OCI-LY7 (cell line): ENCODE results near the gene MAX. TPM values are rescaled to one million over a fixed set of nuclear protein-coding genes. Genes with fewer than 3 reads are reported as not detected.
"Not testable (repeated sequence)": the region's sequence is repeated elsewhere in the genome, so short reads cannot be mapped to it uniquely, and the experiment has no call there.

Experiments
- BruUV-seq: library from RNA; stranded (reverse); fragments of 400-500 nt; replicated peaks from 2 replicates; lab custom pipeline; 2021; lab: Mats Ljungman, UMichigan
- CTCF ChIA-PET: fragments of 300-600 bp; sonication (Branson Sonifier 250); formaldehyde crosslinking; loops from one replicate; lab custom pipeline; 2022; ENCODE audit warnings: antibody characterized with exemption; ENCODE audit not compliant: unreplicated experiment; lab: Charles Lee
- POLR2A ChIA-PET: fragments of 300-600 bp; sonication (Branson Sonifier 250); formaldehyde crosslinking; loops from one replicate; lab custom pipeline; 2022; ENCODE audit warnings: antibody characterized with exemption; lab: Charles Lee
- DNase-seq: peaks from one replicate; pipeline ENCODE4 v3.0.0-alpha.2; 2015; ENCODE audit warnings: low spot score
- H2AFZ ChIP-seq: fragments of 200-600 bp; sonication (generic), shearing (Covaris generic); 2 replicates; pipeline ENCODE4 v1.6.1; 2014; ENCODE audit warnings: mild to moderate bottlenecking, antibody characterized with exemption, low read length, moderate library complexity
- H3K27ac ChIP-seq: fragments of 200-600 bp; sonication (generic); 2 replicates; pipeline ENCODE4 v1.5.1; 2014; ENCODE audit warnings: mixed run types, low read depth, mild to moderate bottlenecking, moderate library complexity, low read length, inconsistent platforms; ENCODE audit not compliant: poor library complexity, severe bottlenecking
- H3K36me3 ChIP-seq: fragments of 200-600 bp; sonication (generic); 2 replicates; pipeline ENCODE4 v1.6.1; 2014; ENCODE audit warnings: mild to moderate bottlenecking, antibody characterized with exemption, low read length, moderate library complexity, mixed read lengths; ENCODE audit not compliant: insufficient read depth
- H3K4me1 ChIP-seq: fragments of 200-600 bp; sonication (generic); 2 replicates; pipeline ENCODE4 v1.5.1; 2014; ENCODE audit warnings: mild to moderate bottlenecking, low read length; ENCODE audit not compliant: insufficient read depth, poor library complexity, severe bottlenecking
- H3K4me2 ChIP-seq: fragments of 200-600 bp; sonication (generic); 2 replicates; pipeline ENCODE4 v1.6.1; 2014; ENCODE audit warnings: mild to moderate bottlenecking, low read length
- H3K4me3 ChIP-seq: fragments of 200-600 bp; sonication (generic); 2 replicates; pipeline ENCODE4 v1.5.1; 2014; ENCODE audit warnings: mild to moderate bottlenecking, low read depth, low read length; ENCODE audit not compliant: poor library complexity, severe bottlenecking
- H3K79me2 ChIP-seq: fragments of 200-600 bp; sonication (generic); 2 replicates; pipeline ENCODE4 v1.6.1; 2016; ENCODE audit warnings: low read depth, mild to moderate bottlenecking, low read length, moderate library complexity, mixed read lengths; ENCODE audit not compliant: insufficient read depth
- H3K9me2 ChIP-seq: fragments of 200-600 bp; sonication (generic); 2 replicates; pipeline ENCODE4 v1.6.1; 2016; ENCODE audit warnings: mild to moderate bottlenecking, low read length, mixed read lengths; ENCODE audit not compliant: insufficient read depth
- H3K9me3 ChIP-seq: fragments of 200-600 bp; sonication (generic); 2 replicates; pipeline ENCODE4 v1.6.1; 2014; ENCODE audit warnings: mild to moderate bottlenecking, mixed run types, low read length, mixed read lengths
- H4K20me1 ChIP-seq: fragments of 200-600 bp; sonication (generic); 2 replicates; pipeline ENCODE4 v1.6.1; 2014; ENCODE audit warnings: mild to moderate bottlenecking, antibody characterized with exemption, low read length, moderate library complexity, mixed read lengths; ENCODE audit not compliant: insufficient read depth
- EZH2phosphoT487 ChIP-seq: fragments of 200-600 bp; sonication (generic); IDR thresholded peaks from 2 replicates; pipeline ENCODE4 v1.6.1; 2018; ENCODE audit warnings: low read depth, borderline replicate concordance, mild to moderate bottlenecking, mixed run types, antibody characterized with exemption, low read length, moderate library complexity, mixed read lengths
- intact Hi-C: fragments of 100-400 bp; cut with micrococcal nuclease; formaldehyde crosslinking; loops from one replicate; pipeline ENCODE4 v1.10.0; 2022; ENCODE audit not compliant: unreplicated experiment
- total RNA-seq, 2 experiments: library from RNA; depleted of rRNA in 1 of 2; stranded (reverse); fragments of >200 nt in 1 of 2; shearing (Covaris generic) in 1 of 2; gene quantifications; 2 replicates each; pipeline ENCODE4 v1.2.3, GENCODE V29; 2014 to 2022
- TF ChIP-seq, protein P1 (sequence below): fragments of 200-600 bp; sonication (generic); conservative IDR thresholded peaks from 2 replicates; pipeline ENCODE4 v1.5.1; 2014; ENCODE audit warnings: mild to moderate bottlenecking, antibody characterized with exemption, low read length, moderate library complexity, mixed read lengths

The MAX gene
- total RNA-seq, 2 experiments from 2014 or later: 58.3 to 94.1 TPM

DNA sequence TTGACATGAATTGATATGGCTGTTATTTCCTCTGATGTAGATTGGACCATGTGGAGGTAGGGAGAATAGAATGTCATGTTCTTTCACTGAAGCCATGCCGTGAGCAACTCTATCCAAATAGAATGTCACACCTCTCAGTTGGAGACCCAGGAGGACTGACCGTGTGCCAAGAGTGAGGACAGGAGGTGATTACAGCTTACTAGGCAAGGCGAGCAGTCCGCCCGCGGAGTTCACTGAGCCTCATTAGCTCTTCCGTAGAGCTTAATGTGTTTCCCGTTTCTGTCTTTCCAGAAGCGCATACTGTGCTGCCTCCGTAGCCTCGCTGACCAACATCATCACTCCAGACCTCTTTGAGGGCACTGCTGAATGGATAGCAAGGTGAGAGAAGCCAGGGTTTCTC, 70.0 kb downstream of the MAX start:
- TF ChIP-seq, protein P1, sequence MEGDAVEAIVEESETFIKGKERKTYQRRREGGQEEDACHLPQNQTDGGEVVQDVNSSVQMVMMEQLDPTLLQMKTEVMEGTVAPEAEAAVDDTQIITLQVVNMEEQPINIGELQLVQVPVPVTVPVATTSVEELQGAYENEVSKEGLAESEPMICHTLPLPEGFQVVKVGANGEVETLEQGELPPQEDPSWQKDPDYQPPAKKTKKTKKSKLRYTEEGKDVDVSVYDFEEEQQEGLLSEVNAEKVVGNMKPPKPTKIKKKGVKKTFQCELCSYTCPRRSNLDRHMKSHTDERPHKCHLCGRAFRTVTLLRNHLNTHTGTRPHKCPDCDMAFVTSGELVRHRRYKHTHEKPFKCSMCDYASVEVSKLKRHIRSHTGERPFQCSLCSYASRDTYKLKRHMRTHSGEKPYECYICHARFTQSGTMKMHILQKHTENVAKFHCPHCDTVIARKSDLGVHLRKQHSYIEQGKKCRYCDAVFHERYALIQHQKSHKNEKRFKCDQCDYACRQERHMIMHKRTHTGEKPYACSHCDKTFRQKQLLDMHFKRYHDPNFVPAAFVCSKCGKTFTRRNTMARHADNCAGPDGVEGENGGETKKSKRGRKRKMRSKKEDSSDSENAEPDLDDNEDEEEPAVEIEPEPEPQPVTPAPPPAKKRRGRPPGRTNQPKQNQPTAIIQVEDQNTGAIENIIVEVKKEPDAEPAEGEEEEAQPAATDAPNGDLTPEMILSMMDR: no peak
- no peak for TF ChIP-seq EZH2phosphoT487
- H3K9me2 ChIP-seq: no peaks in the 10 kb centered on the region
- H3K4me3 ChIP-seq: no peak overlapping the region
- H3K4me2 ChIP-seq: no peak overlapping the region
- ChIA-PET POLR2A (no interaction called here), CTCF (no interaction called here)
- BruUV-seq: no TSS peak
- H3K27ac ChIP-seq: no peak overlapping the region
- no peaks in the 10 kb centered on the region for H4K20me1 ChIP-seq
- intact Hi-C loops: no loop called here
- H2AFZ ChIP-seq: no peak overlapping the region
- H3K4me1 ChIP-seq: no peaks in the 10 kb centered on the region
- no peaks in the 10 kb centered on the region for H3K79me2 ChIP-seq
- H3K9me3 ChIP-seq: no peaks in the 10 kb centered on the region
- DNase-seq: no peak
- peaks cover 37% of the 10 kb centered on the region for H3K36me3 ChIP-seq

GRCh38 chr14:65031321-65031720, 71.0 kb downstream of the MAX start:
- H3K9me2 ChIP-seq, H3K4me2 ChIP-seq, H2AFZ ChIP-seq, H3K9me3 ChIP-seq, intact Hi-C loops, CTCF ChIA-PET, BruUV-seq, H3K79me2 ChIP-seq, H3K4me3 ChIP-seq, H4K20me1 ChIP-seq, H3K27ac ChIP-seq, H3K4me1 ChIP-seq, DNase-seq: not testable (repeated sequence)
- H3K36me3 ChIP-seq: peaks cover 37% of the 10 kb centered on the region
- POLR2A ChIA-PET: interaction anchor here (1.3 kb wide), 1 partner anchor 10 kb away, joined by 4 read pairs; no protein-coding TSS in a partner anchor

- no peaks in the 10 kb centered on the region for H3K9me2 ChIP-seq
- BruUV-seq: no TSS peak
- no peak overlapping the region for H3K4me3 ChIP-seq
- H3K4me1 ChIP-seq: no peaks in the 10 kb centered on the region
- H3K4me2 ChIP-seq: no peak overlapping the region
- peaks cover 33% of the 10 kb centered on the region for H3K36me3 ChIP-seq
- ChIA-PET CTCF (no interaction called here), POLR2A (no interaction called here)
- no peak overlapping the region for H2AFZ ChIP-seq
- DNase-seq: no peak
- H3K27ac ChIP-seq: no peak overlapping the region
- no peaks in the 10 kb centered on the region for H4K20me1 ChIP-seq
- intact Hi-C loops: no loop called here
- no peaks in the 10 kb centered on the region for H3K79me2 ChIP-seq
- TF ChIP-seq, protein P1: no peak
- TF ChIP-seq EZH2phosphoT487: no peak
- H3K9me3 ChIP-seq: no peaks in the 10 kb centered on the region
Measured at GRCh38 chr14:65028937-65029336, 73.4 kb downstream of the MAX start.
